Psoas muscle (tissue), 8 donors: ENCODE results near the gene LRRC8D. TPM values are rescaled to one million over a fixed set of nuclear protein-coding genes. Genes with fewer than 3 reads are reported as not detected.
A peak's percentile ranks its signal among the peaks of the same experiment; 100 is the strongest.

Experiments
- ATAC-seq, 4 donors: fragments of 200-7000 bp; cut with Tn5 transposase; one replicate each; pipeline ENCODE4 v1.9.1; 2020; ENCODE audit warnings: moderate library complexity in 3 of 4, mild to moderate bottlenecking in 2 of 4
- DNase-seq, 2 donors: peaks; one replicate each; pipeline ENCODE4 v3.0.0-alpha.2; 2020
- H3K27ac ChIP-seq: fragments of 200-600 bp; one replicate; pipeline ENCODE4 v1.8.0; 2022
- H3K27me3 ChIP-seq, 3 donors: fragments of 200-600 bp in 1 of 3; one replicate each; pipeline versions ENCODE4 v1.6.1 to v1.8.0; 2013 to 2022; ENCODE audit warnings: low read length in 2 of 3, mild to moderate bottlenecking in 2 of 3, moderate library complexity in 1 of 3; ENCODE audit not compliant: insufficient read depth in 3 of 3
- H3K36me3 ChIP-seq, 2 donors: fragments of 200-600 bp in 1 of 2; one replicate each; pipeline versions ENCODE4 v1.6.1 to v1.8.0; 2013 to 2022; ENCODE audit warnings: low read depth in 1 of 2, mild to moderate bottlenecking in 1 of 2, moderate library complexity in 1 of 2; ENCODE audit not compliant: insufficient read depth in 1 of 2
- H3K4me1 ChIP-seq: fragments of 200-600 bp; one replicate; pipeline ENCODE4 v1.8.0; 2022
- H3K4me3 ChIP-seq: fragments of 200-600 bp; one replicate; pipeline ENCODE4 v1.8.0; 2022; ENCODE audit warnings: mild to moderate bottlenecking
- H3K9me3 ChIP-seq: fragments of 200-600 bp; one replicate; pipeline ENCODE4 v1.8.0; 2022
- WGBS, 3 donors: extraction: QIAGEN DNeasy Blood & Tissue Kit; methylation state at CpG; one replicate each; pipeline versions ENCODE4 v1.1.6 to v1.1.7; 2013; 5-methylcytosine and 5-hydroxymethylcytosine counted together
- intact Hi-C, 2 donors: fragments of 100-400 bp; cut with DNase I; formaldehyde crosslinking; loops; one replicate each; pipeline versions ENCODE4 v1.11.0 to v1.14.2; 2022
- polyA plus RNA-seq, 3 donors: library from polyadenylated mRNA; stranded (reverse); fragments of 200-250 nt; gene quantifications; one replicate each; pipeline ENCODE4 v1.2.3, GENCODE V29; 2013
- total RNA-seq, 4 donors: library from RNA; stranded (reverse); fragmentation: NEBNext Ultra II Directional in 2 of 4; extraction: Animal tissue kit (Norgen Biotek cat#: 25700) in 2 of 4; gene quantifications; one replicate each; pipeline versions ENCODE4 v1.2.1 to v1.2.4, GENCODE V29; 2021 to 2023
- TF ChIP-seq, protein P1 (sequence below): fragments of 200-600 bp; IDR thresholded peaks from one replicate; pipeline ENCODE4 v1.8.0; 2022; ENCODE audit warnings: antibody characterized with exemption
- donor health status: healthy with polysubstance abuse.
- donor health status: DM: no; HTN: no; CAD: no; lungs with moderate emphysema.
- donor health status: Bipolar disorder and iron deficiency.
- donor health status: healthy.
- donor health status: DM: yes; HTN: yes; CAD: no.
- donor health status: DM: no; HTN: no; CAD: no.
- donor health status: DM: no; HTN: no; CAD: no.
- donor health status: DM: yes; HTN: yes; CAD: no.

Gene LRRC8D
- total and polyA plus RNA-seq, 7 donors = 3.5 to 7.1 (median 5.6) TPM

DNA sequence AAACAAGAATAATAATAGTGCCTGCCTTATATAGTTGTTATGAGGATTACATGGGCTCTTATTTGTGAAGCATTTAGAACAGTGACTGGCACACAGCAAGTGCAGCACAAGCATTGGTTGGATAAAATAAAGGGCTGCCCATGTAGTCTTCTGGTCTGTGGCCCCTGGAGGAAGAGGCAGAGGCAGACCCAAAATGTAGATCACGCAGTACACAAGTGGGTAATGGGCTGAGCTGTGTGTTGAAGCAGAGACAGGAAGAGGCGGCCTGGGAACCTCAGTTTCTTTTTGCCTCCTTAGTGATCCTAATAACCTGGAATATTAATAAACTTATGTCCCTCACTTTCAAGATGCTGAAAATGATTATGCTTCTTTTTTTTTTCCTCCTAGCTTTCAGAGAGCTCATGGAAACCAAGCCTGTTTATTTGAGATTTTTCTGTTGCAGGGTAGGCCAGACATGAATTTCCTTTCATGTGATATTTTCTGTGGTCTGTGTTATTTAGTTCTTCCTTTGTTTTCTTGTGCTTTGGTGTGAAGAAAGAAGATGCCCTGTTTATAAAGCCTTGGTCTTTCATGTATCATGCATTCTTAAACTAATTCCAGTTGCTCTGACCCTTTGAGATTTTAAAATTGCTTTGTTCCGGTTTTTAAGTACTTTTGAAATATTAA, 42.5 kb downstream of the LRRC8D start:
- DNase-seq = no peak
- no peak overlapping the region for H3K4me3 ChIP-seq
- no peaks in the 10 kb centered on the region for H3K9me3 ChIP-seq
- intact Hi-C loops = loop anchor here in 1 of 2 donors (5.0 kb wide), 1 partner anchor 54 kb away; no protein-coding TSS in a partner anchor
- peaks cover 11% of the 10 kb centered on the region for H3K4me1 ChIP-seq
- no peaks in the 10 kb centered on the region for H3K36me3 ChIP-seq
- no peak overlapping the region for H3K27ac ChIP-seq
- TF ChIP-seq, protein P1, sequence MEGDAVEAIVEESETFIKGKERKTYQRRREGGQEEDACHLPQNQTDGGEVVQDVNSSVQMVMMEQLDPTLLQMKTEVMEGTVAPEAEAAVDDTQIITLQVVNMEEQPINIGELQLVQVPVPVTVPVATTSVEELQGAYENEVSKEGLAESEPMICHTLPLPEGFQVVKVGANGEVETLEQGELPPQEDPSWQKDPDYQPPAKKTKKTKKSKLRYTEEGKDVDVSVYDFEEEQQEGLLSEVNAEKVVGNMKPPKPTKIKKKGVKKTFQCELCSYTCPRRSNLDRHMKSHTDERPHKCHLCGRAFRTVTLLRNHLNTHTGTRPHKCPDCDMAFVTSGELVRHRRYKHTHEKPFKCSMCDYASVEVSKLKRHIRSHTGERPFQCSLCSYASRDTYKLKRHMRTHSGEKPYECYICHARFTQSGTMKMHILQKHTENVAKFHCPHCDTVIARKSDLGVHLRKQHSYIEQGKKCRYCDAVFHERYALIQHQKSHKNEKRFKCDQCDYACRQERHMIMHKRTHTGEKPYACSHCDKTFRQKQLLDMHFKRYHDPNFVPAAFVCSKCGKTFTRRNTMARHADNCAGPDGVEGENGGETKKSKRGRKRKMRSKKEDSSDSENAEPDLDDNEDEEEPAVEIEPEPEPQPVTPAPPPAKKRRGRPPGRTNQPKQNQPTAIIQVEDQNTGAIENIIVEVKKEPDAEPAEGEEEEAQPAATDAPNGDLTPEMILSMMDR = no peak
- no peaks in the 10 kb centered on the region for H3K27me3 ChIP-seq
- 80 to 84% (median 83%) methylated on average over 3 of the region's 3 CpGs for WGBS, 3 donors
- no peak for ATAC-seq

DNA sequence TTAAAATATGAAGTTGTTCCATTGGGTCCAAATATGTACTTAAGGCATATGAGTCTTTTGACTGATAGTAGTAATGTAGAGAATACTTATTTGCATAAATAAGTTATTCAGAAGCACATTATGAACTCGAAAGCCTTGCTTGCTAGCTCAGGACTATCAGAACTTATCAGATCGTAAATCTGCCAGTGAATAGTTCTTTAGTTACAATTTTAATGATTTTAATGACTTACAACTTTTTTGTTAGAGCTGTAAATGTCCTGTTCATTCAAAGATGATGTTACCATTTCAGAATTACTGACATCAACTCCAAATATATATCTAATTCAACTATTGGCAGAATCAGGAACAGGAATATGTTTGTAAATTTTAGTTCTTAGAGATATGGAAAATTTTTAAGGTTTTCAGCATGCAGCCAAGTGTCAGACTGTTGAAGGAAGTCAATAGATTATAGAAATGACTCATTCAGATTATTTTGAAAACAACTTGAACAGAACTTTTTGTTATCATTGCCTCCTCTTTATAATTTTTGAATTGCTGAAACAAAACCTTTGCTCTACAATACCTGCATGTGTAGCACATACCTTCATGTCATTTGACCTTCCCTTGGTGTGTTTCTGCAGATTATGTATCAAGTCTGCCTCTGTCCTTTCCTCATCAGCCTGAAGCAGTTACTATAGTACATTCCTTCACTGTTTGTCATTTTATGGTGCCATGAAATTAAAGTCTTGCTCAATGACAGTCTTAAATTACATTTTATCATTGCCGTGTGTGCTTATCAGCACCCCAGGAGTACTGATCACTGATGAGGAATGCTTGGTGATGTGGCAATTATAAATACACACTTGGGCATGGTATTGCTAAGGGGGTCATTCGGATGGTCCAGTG, 44.9 kb downstream of the LRRC8D start:
- H3K27ac ChIP-seq = peak overlapping the region; percentile 14
- no peaks in the 10 kb centered on the region for H3K27me3 ChIP-seq
- intact Hi-C loops = no loop called here
- peaks cover 11% of the 10 kb centered on the region for H3K4me1 ChIP-seq
- H3K4me3 ChIP-seq = no peak overlapping the region
- DNase-seq (no peak), ATAC-seq (peak; percentile 62 to 92 (median 88))
- WGBS, 3 donors = 64 to 74% (median 69%) methylated on average over 4 of the region's 4 CpGs
- TF ChIP-seq, protein P1 = no peak
- no peaks in the 10 kb centered on the region for H3K9me3 ChIP-seq
- peaks cover 2 to 4% of the 10 kb centered on the region in 2 donors for H3K36me3 ChIP-seq

DNA sequence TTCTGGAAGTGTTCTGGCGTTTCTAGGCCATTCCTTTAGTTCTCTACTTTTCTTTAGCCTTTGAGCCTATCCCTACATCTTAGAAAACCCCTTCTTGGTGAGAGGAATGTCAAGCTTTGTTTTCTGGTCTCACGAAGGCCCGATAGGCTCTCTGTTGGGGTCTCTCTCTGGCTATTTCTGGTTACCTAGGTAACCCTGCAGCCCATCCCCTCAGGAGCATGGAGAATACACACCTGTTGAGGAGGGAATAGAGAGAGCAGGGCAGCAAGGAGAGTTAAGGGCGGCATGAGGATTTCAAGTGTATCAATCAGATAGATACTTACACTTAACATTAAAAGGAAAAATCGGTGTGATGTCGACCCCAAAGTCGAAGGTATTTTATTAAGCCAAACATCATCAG, 45.7 kb downstream of the LRRC8D start:
- H3K36me3 ChIP-seq = peaks cover 2 to 4% of the 10 kb centered on the region in 2 donors
- no peak overlapping the region for H3K4me3 ChIP-seq
- DNase-seq (no peak), ATAC-seq (peak in 1 of 4 donors; percentile 9)
- no peak overlapping the region for H3K27ac ChIP-seq
- no peaks in the 10 kb centered on the region for H3K27me3 ChIP-seq
- intact Hi-C loops = no loop called here
- TF ChIP-seq, protein P1 = no peak
- WGBS, 3 donors = 94 to 96% (median 94%) methylated on average over 7 of the region's 7 CpGs
- peaks cover 16% of the 10 kb centered on the region for H3K4me1 ChIP-seq
- no peaks in the 10 kb centered on the region for H3K9me3 ChIP-seq

DNA sequence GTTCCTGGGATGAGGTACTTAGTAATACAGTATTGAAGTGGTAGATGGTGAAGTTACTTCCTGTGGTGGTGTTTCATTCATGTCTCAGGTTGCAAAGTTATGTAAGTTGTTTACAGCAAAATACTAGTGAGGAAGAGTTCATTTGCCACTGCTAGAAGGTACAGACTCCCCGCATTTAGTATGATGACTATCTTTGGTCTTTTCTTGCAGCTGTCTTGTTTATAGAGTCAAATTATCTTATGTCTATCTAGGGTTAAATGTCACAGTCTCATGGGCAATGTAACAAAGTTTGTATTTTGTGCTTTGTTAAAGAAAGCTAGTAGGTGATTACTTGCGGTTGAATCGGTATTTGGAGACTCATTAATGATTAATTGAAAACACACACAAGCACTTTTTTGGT, 50.2 kb downstream of the LRRC8D start:
- no peak overlapping the region for H3K4me3 ChIP-seq
- peak overlapping the region; percentile 69 for H3K27ac ChIP-seq
- peaks cover 32% of the 10 kb centered on the region for H3K4me1 ChIP-seq
- H3K27me3 ChIP-seq = no peaks in the 10 kb centered on the region
- DNase-seq (no peak), ATAC-seq (peak; percentile 29 to 79 (median 50))
- intact Hi-C loops = no loop called here
- TF ChIP-seq, protein P1 = no peak
- 74 to 84% (median 80%) methylated on average over 3 of the region's 3 CpGs for WGBS, 3 donors
- H3K9me3 ChIP-seq = no peaks in the 10 kb centered on the region
- peaks cover 2 to 4% of the 10 kb centered on the region in 2 donors for H3K36me3 ChIP-seq
